Neutrophil (primary cell): ENCODE results near the gene NDUFC2.

Source experiments
- H3K27ac ChIP-seq: fragments of 200-600 bp; sonication (generic); 2 replicates; pipeline ENCODE4 v1.5.1; 2016; ENCODE audit warnings: mild to moderate bottlenecking, moderate library complexity
- H3K27me3 ChIP-seq: fragments of 200-600 bp; sonication (generic); 2 replicates; pipeline ENCODE4 v1.6.0; 2016; ENCODE audit warnings: mild to moderate bottlenecking
- H3K36me3 ChIP-seq: fragments of 200-600 bp; sonication (generic); 2 replicates; pipeline ENCODE4 v1.5.1; 2017
- H3K4me1 ChIP-seq, 2 experiments: fragments of 200-600 bp in 1 of 2; sonication (generic) in 1 of 2; 1 replicate in 1 of 2; 2 replicates in 1 of 2; pipeline versions ENCODE4 v1.5.1 to v1.6.1; 2013 to 2016; ENCODE audit warnings: low read depth in 1 of 2, low read length in 1 of 2, mild to moderate bottlenecking in 1 of 2, moderate library complexity in 1 of 2; ENCODE audit not compliant: control insufficient read depth in 1 of 2, insufficient read depth in 1 of 2
- H3K4me3 ChIP-seq, 2 experiments: fragments of 200-600 bp in 1 of 2; sonication (generic) in 1 of 2; 1 replicate in 1 of 2; 2 replicates in 1 of 2; pipeline ENCODE4 v1.5.1; 2013 to 2016; ENCODE audit warnings: low read depth in 1 of 2, low read length in 1 of 2, mild to moderate bottlenecking in 1 of 2, moderate library complexity in 1 of 2
- H3K9me3 ChIP-seq: fragments of 200-600 bp; sonication (generic); 2 replicates; pipeline ENCODE4 v1.5.1; 2016
- CTCF ChIP-seq: fragments of 200-600 bp; sonication (generic); IDR thresholded peaks from 2 replicates; pipeline ENCODE4 v1.5.1; 2016; ENCODE audit warnings: antibody characterized with exemption

NDUFC2 gene

GRCh38 chr11:78039919-78040671 lies 39.6 kb downstream of the NDUFC2 start:
- no peak for TF ChIP-seq CTCF
- Histone ChIP-seq H3K4me1 (peaks cover 0 to 4% of the 10 kb centered on the region in 2 experiments), H3K9me3 (no peaks in the 10 kb centered on the region), H3K36me3 (no peaks in the 10 kb centered on the region), H3K27me3 (no peaks in the 10 kb centered on the region), H3K4me3 (no peak overlapping the region), H3K27ac (no peak overlapping the region)

DNA sequence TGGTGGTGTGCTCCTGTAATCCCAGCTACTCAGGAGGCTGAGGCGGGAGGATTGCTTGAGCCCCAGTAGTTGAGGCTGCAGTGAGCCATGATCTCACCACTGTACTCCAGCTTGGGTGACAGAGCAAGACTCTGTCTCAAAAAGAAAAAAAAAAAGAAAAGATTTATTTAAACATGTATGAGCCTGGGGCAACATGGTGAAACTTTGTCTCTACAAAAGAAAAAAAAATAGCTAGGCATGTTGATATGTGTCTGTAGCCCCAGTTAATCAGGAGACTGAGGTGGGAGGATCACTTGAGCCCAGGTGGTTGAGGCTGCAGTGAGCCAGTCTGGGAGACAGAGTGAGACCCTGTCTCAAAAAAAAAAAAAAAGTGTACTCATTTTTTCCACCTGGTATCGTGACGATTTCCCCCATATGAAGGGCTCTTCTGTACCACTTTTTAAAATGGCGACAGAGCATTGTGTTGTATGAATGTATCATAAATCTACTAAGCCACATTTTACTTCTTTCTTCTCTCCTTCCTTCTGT lies 40.2 kb downstream of the NDUFC2 start:
- Histone ChIP-seq H3K4me1 (peaks cover 0 to 4% of the 10 kb centered on the region in 2 experiments), H3K4me3 (no peak overlapping the region), H3K27me3 (no peaks in the 10 kb centered on the region), H3K36me3 (no peaks in the 10 kb centered on the region), H3K27ac (no peak overlapping the region), H3K9me3 (no peaks in the 10 kb centered on the region)
- no peak for TF ChIP-seq CTCF

DNA sequence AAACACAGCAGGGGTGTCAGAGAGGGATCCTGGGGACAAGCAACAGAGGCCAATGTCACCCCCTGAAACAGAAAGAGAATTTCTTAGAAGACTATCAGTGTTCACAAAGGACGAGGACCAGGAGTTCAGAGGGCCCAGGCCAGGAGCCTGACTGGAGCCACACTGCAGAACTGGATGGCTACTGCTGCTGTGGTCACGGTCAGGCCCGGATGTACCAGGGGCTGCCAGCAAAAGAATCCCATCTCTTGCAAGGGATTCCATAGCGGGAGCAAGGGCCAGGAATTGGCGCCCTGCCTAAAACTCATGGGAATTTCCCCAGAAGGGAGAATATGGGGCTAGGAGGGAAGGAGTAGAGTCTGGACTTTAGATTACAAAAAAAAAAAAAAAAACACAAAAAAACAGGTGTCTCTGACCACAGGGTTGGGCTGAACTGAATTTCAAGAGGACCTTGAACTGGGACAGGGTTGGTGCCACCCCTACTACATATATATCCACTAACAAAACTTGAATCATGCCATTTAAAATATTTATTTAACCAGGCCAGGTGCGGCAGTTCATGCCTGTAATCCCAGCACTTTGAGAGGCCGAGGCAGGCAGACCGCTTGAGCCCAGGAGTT lies 40.9 kb downstream of the NDUFC2 start:
- Histone ChIP-seq H3K4me1 (peaks cover 0 to 4% of the 10 kb centered on the region in 2 experiments), H3K27me3 (no peaks in the 10 kb centered on the region), H3K4me3 (no peak overlapping the region), H3K27ac (no peak overlapping the region), H3K36me3 (no peaks in the 10 kb centered on the region), H3K9me3 (no peaks in the 10 kb centered on the region)
- no peak for TF ChIP-seq CTCF

GRCh38 chr11:78037825-78038620 lies 41.6 kb downstream of the NDUFC2 start:
- no peaks in the 10 kb centered on the region for H3K27me3 ChIP-seq
- no peak overlapping the region for H3K27ac ChIP-seq
- H3K4me1 ChIP-seq: peaks cover 0 to 4% of the 10 kb centered on the region in 2 experiments

More at GRCh38 chr11:78037825-78038620, 41.6 kb downstream of the NDUFC2 start:
- H3K9me3 ChIP-seq: no peaks in the 10 kb centered on the region
- no peaks in the 10 kb centered on the region for H3K36me3 ChIP-seq
- no peak for TF ChIP-seq CTCF
- no peak overlapping the region for H3K4me3 ChIP-seq
